ENCODE measurements around the gene CELF2.

CELF2 gene

GRCh38 chr10:11162828-11163599 lies 145.3 kb downstream of the CELF2 start:
- H3K9me3 ChIP-seq (ENCODE audit: control insufficient read depth, low read length): no peaks in the 10 kb centered on the region
- no peak overlapping the region for H3K9ac ChIP-seq (ENCODE audit: low read length)
- H3K36me3 ChIP-seq (ENCODE audit: control insufficient read depth, insufficient read depth, low read length, severe bottlenecking): peaks cover 3% of the 10 kb centered on the region
- peaks cover 7% of the 10 kb centered on the region for H3K4me1 ChIP-seq (ENCODE audit: control insufficient read depth, insufficient read depth, low read length)
- no peaks in the 10 kb centered on the region for H3K27me3 ChIP-seq (replicated peaks; ENCODE audit: control insufficient read depth, insufficient read depth, low read length)
- DNase-seq (ENCODE audit: low read depth): no peak
- no peak overlapping the region for H3K4me3 ChIP-seq (ENCODE audit: low read length)

- H3K36me3 ChIP-seq (ENCODE audit: control insufficient read depth, insufficient read depth, low read length, severe bottlenecking): peaks cover 3% of the 10 kb centered on the region
- H3K9me3 ChIP-seq (ENCODE audit: control insufficient read depth, low read length): no peaks in the 10 kb centered on the region
- DNase-seq (ENCODE audit: low read depth): no peak
- H3K27me3 ChIP-seq (replicated peaks; ENCODE audit: control insufficient read depth, insufficient read depth, low read length): no peaks in the 10 kb centered on the region
- H3K9ac ChIP-seq (ENCODE audit: low read length): peak overlapping the region; percentile 9
- H3K4me3 ChIP-seq (ENCODE audit: low read length): peak overlapping the region; percentile 87
- H3K4me1 ChIP-seq (ENCODE audit: control insufficient read depth, insufficient read depth, low read length): peaks cover 7% of the 10 kb centered on the region
Observed at GRCh38 chr10:11163780-11164550, 146.3 kb downstream of the CELF2 start.

GRCh38 chr10:11164551-11164802 lies 146.8 kb downstream of the CELF2 start:
- no peak for DNase-seq (ENCODE audit: low read depth)
- no peaks in the 10 kb centered on the region for H3K9me3 ChIP-seq (ENCODE audit: control insufficient read depth, low read length)
- H3K4me1 ChIP-seq (ENCODE audit: control insufficient read depth, insufficient read depth, low read length): peaks cover 7% of the 10 kb centered on the region
- peak overlapping the region; percentile 87 for H3K4me3 ChIP-seq (ENCODE audit: low read length)
- peaks cover 3% of the 10 kb centered on the region for H3K36me3 ChIP-seq (ENCODE audit: control insufficient read depth, insufficient read depth, low read length, severe bottlenecking)
- H3K9ac ChIP-seq (ENCODE audit: low read length): peak overlapping the region; percentile 9
- no peaks in the 10 kb centered on the region for H3K27me3 ChIP-seq (replicated peaks; ENCODE audit: control insufficient read depth, insufficient read depth, low read length)

- no peaks in the 10 kb centered on the region for H3K9me3 ChIP-seq (ENCODE audit: control insufficient read depth, low read length)
- H3K4me1 ChIP-seq (ENCODE audit: control insufficient read depth, insufficient read depth, low read length): peaks cover 7% of the 10 kb centered on the region
- peak overlapping the region; percentile 80 for H3K9ac ChIP-seq (ENCODE audit: low read length)
- peak overlapping the region; percentile 87 for H3K4me3 ChIP-seq (ENCODE audit: low read length)
- H3K27me3 ChIP-seq (replicated peaks; ENCODE audit: control insufficient read depth, insufficient read depth, low read length): no peaks in the 10 kb centered on the region
- DNase-seq (ENCODE audit: low read depth): peak; percentile 10
- peaks cover 3% of the 10 kb centered on the region for H3K36me3 ChIP-seq (ENCODE audit: control insufficient read depth, insufficient read depth, low read length, severe bottlenecking)
Observed at GRCh38 chr10:11164803-11165590, 147.3 kb downstream of the CELF2 start.

- DNase-seq (ENCODE audit: low read depth): no peak
- Histone ChIP-seq H3K4me1 (ENCODE audit: control insufficient read depth, insufficient read depth, low read length) (peaks cover 7% of the 10 kb centered on the region), H3K4me3 (ENCODE audit: low read length) (peak overlapping the region; percentile 87), H3K9ac (ENCODE audit: low read length) (peak overlapping the region; percentile 80), H3K9me3 (ENCODE audit: control insufficient read depth, low read length) (no peaks in the 10 kb centered on the region), H3K27me3 (replicated peaks; ENCODE audit: control insufficient read depth, insufficient read depth, low read length) (no peaks in the 10 kb centered on the region), H3K36me3 (ENCODE audit: control insufficient read depth, insufficient read depth, low read length, severe bottlenecking) (peaks cover 3% of the 10 kb centered on the region)
Observed at GRCh38 chr10:11165591-11166543, 148.2 kb downstream of the CELF2 start.

- H3K4me3 ChIP-seq (ENCODE audit: low read length): peak overlapping the region; percentile 87
Observed at GRCh38 chr10:11166550-11166949, 148.9 kb downstream of the CELF2 start.

GRCh38 chr10:11167233-11167966 lies 149.7 kb downstream of the CELF2 start:
- H3K9ac ChIP-seq (ENCODE audit: low read length): no peak overlapping the region
- peaks cover 3% of the 10 kb centered on the region for H3K36me3 ChIP-seq (ENCODE audit: control insufficient read depth, insufficient read depth, low read length, severe bottlenecking)
- H3K9me3 ChIP-seq (ENCODE audit: control insufficient read depth, low read length): no peaks in the 10 kb centered on the region
- H3K27me3 ChIP-seq (replicated peaks; ENCODE audit: control insufficient read depth, insufficient read depth, low read length): no peaks in the 10 kb centered on the region
- no peak for DNase-seq (ENCODE audit: low read depth)
- H3K4me1 ChIP-seq (ENCODE audit: control insufficient read depth, insufficient read depth, low read length): peaks cover 7% of the 10 kb centered on the region
- no peak overlapping the region for H3K4me3 ChIP-seq (ENCODE audit: low read length)

More at GRCh38 chr10:11166550-11166949, 148.9 kb downstream of the CELF2 start:
- no peak for DNase-seq (ENCODE audit: low read depth)
- Histone ChIP-seq H3K9me3 (ENCODE audit: control insufficient read depth, low read length) (no peaks in the 10 kb centered on the region), H3K4me1 (ENCODE audit: control insufficient read depth, insufficient read depth, low read length) (peaks cover 7% of the 10 kb centered on the region), H3K36me3 (ENCODE audit: control insufficient read depth, insufficient read depth, low read length, severe bottlenecking) (peaks cover 3% of the 10 kb centered on the region), H3K9ac (ENCODE audit: low read length) (peak overlapping the region; percentile 80), H3K27me3 (replicated peaks; ENCODE audit: control insufficient read depth, insufficient read depth, low read length) (no peaks in the 10 kb centered on the region)

GRCh38 chr10:11168423-11169090 lies 150.9 kb downstream of the CELF2 start:
- no peaks in the 10 kb centered on the region for H3K27me3 ChIP-seq (replicated peaks; ENCODE audit: control insufficient read depth, insufficient read depth, low read length)
- H3K9ac ChIP-seq (ENCODE audit: low read length): no peak overlapping the region
- no peaks in the 10 kb centered on the region for H3K9me3 ChIP-seq (ENCODE audit: control insufficient read depth, low read length)
- no peak for DNase-seq (ENCODE audit: low read depth)
- H3K4me3 ChIP-seq (ENCODE audit: low read length): no peak overlapping the region
- peaks cover 10% of the 10 kb centered on the region for H3K36me3 ChIP-seq (ENCODE audit: control insufficient read depth, insufficient read depth, low read length, severe bottlenecking)
- peaks cover 7% of the 10 kb centered on the region for H3K4me1 ChIP-seq (ENCODE audit: control insufficient read depth, insufficient read depth, low read length)

GRCh38 chr10:11169976-11170375 lies 152.3 kb downstream of the CELF2 start:
- Histone ChIP-seq H3K9me3 (ENCODE audit: control insufficient read depth, low read length) (no peaks in the 10 kb centered on the region), H3K36me3 (ENCODE audit: control insufficient read depth, insufficient read depth, low read length, severe bottlenecking) (peaks cover 10% of the 10 kb centered on the region), H3K4me1 (ENCODE audit: control insufficient read depth, insufficient read depth, low read length) (peaks cover 3% of the 10 kb centered on the region), H3K9ac (ENCODE audit: low read length) (no peak overlapping the region), H3K27me3 (replicated peaks; ENCODE audit: control insufficient read depth, insufficient read depth, low read length) (no peaks in the 10 kb centered on the region), H3K4me3 (ENCODE audit: low read length) (no peak overlapping the region)
- DNase-seq (ENCODE audit: low read depth): no peak

- peaks cover 10% of the 10 kb centered on the region for H3K36me3 ChIP-seq (ENCODE audit: control insufficient read depth, insufficient read depth, low read length, severe bottlenecking)
- no peak overlapping the region for H3K9ac ChIP-seq (ENCODE audit: low read length)
- no peaks in the 10 kb centered on the region for H3K9me3 ChIP-seq (ENCODE audit: control insufficient read depth, low read length)
- no peak for DNase-seq (ENCODE audit: low read depth)
- H3K27me3 ChIP-seq (replicated peaks; ENCODE audit: control insufficient read depth, insufficient read depth, low read length): no peaks in the 10 kb centered on the region
- no peak overlapping the region for H3K4me3 ChIP-seq (ENCODE audit: low read length)
- H3K4me1 ChIP-seq (ENCODE audit: control insufficient read depth, insufficient read depth, low read length): peaks cover 3% of the 10 kb centered on the region
Observed at GRCh38 chr10:11170574-11170973, 152.9 kb downstream of the CELF2 start.

Data from adipocyte (in vitro differentiated cells).